Esophagus squamous epithelium (tissue), 5 donors: ENCODE measurements around the gene RPH3AL. TPM values are rescaled to one million over a fixed set of nuclear protein-coding genes. Genes with fewer than 3 reads are reported as not detected.

ENCODE experiments used
- DNase-seq: peaks from one replicate; lab custom pipeline; 2025; lab: John Stamatoyannopoulos, UW
- H3K27ac ChIP-seq, 4 donors: fragments of 200-600 bp; sonication (generic); one replicate each; pipeline ENCODE4 v1.5.1; 2016 to 2019; ENCODE audit warnings: mild to moderate bottlenecking in 1 of 4
- H3K27me3 ChIP-seq, 4 donors: fragments of 200-600 bp; sonication (generic); 1 replicate in 3 of 4; 2 replicates in 1 of 4; pipeline versions ENCODE4 v1.5.1 to v1.6.0; 2017 to 2021; ENCODE audit warnings: antibody characterized with exemption in 1 of 4
- H3K36me3 ChIP-seq, 3 donors: fragments of 200-600 bp; sonication (generic); one replicate each; pipeline ENCODE4 v1.5.1; 2016 to 2019
- H3K4me1 ChIP-seq, 3 donors: fragments of 200-600 bp; sonication (generic); one replicate each; pipeline ENCODE4 v1.5.1; 2017 to 2019
- H3K4me3 ChIP-seq, 4 donors: fragments of 200-600 bp; sonication (generic); 1 replicate in 3 of 4; 2 replicates in 1 of 4; pipeline ENCODE4 v1.5.1; 2016 to 2019; ENCODE audit warnings: mild to moderate bottlenecking in 2 of 4, moderate library complexity in 1 of 4
- H3K9me3 ChIP-seq, 3 donors: fragments of 200-600 bp; sonication (generic); one replicate each; pipeline ENCODE4 v1.5.1; 2016 to 2019
- POLR2A ChIP-seq, 4 donors: fragments of 450-650 bp; IDR thresholded peaks; one replicate each; pipeline ENCODE4 v1.6.1; 2017; ENCODE audit warnings: antibody characterized with exemption in 4 of 4, mild to moderate bottlenecking in 4 of 4, moderate library complexity in 3 of 4
- WGBS, 2 donors: methylation state at CpG; one replicate each; pipeline ENCODE4 v1.1.5; 2018; 5-methylcytosine and 5-hydroxymethylcytosine counted together
- intact Hi-C: fragments of 100-400 bp; cut with DNase I; formaldehyde crosslinking; loops from one replicate; pipeline ENCODE4 v1.15.0; 2022
- total RNA-seq, 4 donors: library from RNA; depleted of rRNA; stranded (reverse); fragments of >200 nt; gene quantifications; one replicate each; pipeline ENCODE4 v1.1.0, GENCODE V29; 2016
- TF ChIP-seq, protein P1 (sequence below), 6 experiments: fragments of 450-650 bp in 4 of 6; fragments of 200-600 bp in 2 of 6; sonication (generic) in 2 of 6; IDR thresholded peaks; one replicate each; pipeline ENCODE4 v1.5.1; 2016 to 2019; ENCODE audit warnings: antibody characterized with exemption in 6 of 6, mild to moderate bottlenecking in 4 of 6, moderate library complexity in 4 of 6
- donor health status: DM: yes; HTN: yes; CAD: no.

The RPH3AL gene
- total RNA-seq, 4 donors from 2014 or later: 5.2 to 18.3 (median 7.5) TPM

DNA sequence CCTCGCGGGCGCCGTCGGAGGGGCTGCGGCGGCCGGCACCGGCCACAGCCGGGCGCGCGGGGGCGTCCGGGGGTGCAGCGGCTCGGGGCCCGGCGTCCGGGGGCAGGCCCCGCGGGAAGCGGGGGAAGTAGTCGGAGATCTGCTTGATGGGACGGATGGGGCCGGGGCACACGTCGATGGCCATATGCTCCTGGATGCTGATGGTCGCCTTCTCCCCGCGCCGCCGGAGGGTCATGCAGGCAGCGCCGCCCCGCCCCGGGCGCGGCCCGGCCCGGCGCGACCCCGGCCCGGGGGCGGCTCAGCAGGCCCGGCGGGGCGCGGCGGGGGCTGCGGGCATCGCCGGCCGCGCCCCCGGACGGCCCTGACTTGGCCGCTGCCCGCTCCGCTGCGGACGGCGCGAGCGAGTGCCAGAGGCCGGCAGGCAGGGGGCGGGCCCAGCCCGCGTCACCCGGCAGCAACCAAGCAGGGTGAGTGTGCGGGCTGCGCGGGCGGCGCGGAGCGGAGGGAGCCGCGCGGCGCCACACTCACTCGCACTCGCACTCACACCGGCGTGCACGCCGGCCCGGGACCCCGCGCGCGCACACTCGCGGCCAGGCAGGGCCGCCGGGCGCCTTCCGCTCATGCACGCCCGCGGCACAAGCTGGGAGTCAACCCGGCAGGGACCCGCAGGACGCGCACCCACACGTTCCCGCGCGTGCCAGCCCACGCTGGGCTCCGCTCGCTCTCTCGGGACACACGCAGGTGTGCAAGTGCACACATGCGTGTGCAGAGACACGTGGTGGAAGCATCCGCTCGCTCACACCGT lies 171.2 kb downstream of the RPH3AL start, which contains the start of gene DOC2B:
DOC2B (minus strand) TSS at position 406 of the 805 bp plus-strand sequence; CDS start at position 235, 171 bp downstream.
- H3K36me3 ChIP-seq: no peaks in the 10 kb centered on the region
- peaks cover 25 to 80% (median 54%) of the 10 kb centered on the region in 3 donors for H3K4me1 ChIP-seq
- peak within 1 kb of the TSS; percentile 56 to 84 (median 78) for H3K27ac ChIP-seq
- peak within 1 kb of the TSS; percentile 34 to 79 (median 61) for H3K4me3 ChIP-seq
- peaks cover 0 to 78% (median 0%) of the 10 kb centered on the region in 4 donors for H3K27me3 ChIP-seq
- intact Hi-C loops: no loop called here
- TF ChIP-seq POLR2A (IDR thresholded peaks at IDR 0.05): peak in 1 of 4 donors; percentile 31
- TF ChIP-seq, protein P1, sequence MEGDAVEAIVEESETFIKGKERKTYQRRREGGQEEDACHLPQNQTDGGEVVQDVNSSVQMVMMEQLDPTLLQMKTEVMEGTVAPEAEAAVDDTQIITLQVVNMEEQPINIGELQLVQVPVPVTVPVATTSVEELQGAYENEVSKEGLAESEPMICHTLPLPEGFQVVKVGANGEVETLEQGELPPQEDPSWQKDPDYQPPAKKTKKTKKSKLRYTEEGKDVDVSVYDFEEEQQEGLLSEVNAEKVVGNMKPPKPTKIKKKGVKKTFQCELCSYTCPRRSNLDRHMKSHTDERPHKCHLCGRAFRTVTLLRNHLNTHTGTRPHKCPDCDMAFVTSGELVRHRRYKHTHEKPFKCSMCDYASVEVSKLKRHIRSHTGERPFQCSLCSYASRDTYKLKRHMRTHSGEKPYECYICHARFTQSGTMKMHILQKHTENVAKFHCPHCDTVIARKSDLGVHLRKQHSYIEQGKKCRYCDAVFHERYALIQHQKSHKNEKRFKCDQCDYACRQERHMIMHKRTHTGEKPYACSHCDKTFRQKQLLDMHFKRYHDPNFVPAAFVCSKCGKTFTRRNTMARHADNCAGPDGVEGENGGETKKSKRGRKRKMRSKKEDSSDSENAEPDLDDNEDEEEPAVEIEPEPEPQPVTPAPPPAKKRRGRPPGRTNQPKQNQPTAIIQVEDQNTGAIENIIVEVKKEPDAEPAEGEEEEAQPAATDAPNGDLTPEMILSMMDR (IDR thresholded peaks at IDR 0.05): peak in 2 of 6 experiments; percentile 17 to 21
- DNase-seq: no peak
- WGBS, 2 donors: 0 to 21% methylated on average over 2 to 10 of the region's 120 CpGs
- H3K9me3 ChIP-seq: no peaks in the 10 kb centered on the region

- no peak for DNase-seq
These were observed 172.0 kb downstream of the RPH3AL start for GRCh38 chr17:180381-181244.

GRCh38 chr17:179781-180380 lies 172.7 kb downstream of the RPH3AL start:
- intact Hi-C loops: no loop called here
- H3K9me3 ChIP-seq: no peaks in the 10 kb centered on the region
- peaks cover 0 to 86% (median 0%) of the 10 kb centered on the region in 4 donors for H3K27me3 ChIP-seq
- 5% methylated on average over 4 of the region's 32 CpGs; no CpG with 5 or more reads in 1 of the 2 donors for WGBS, 2 donors
- peak overlapping the region; percentile 34 to 79 (median 61) for H3K4me3 ChIP-seq
- peak overlapping the region; percentile 56 to 84 (median 78) for H3K27ac ChIP-seq
- DNase-seq: no peak
- TF ChIP-seq POLR2A (IDR thresholded peaks at IDR 0.05): no peak
- TF ChIP-seq, protein P1 (IDR thresholded peaks at IDR 0.05): no peak
- peaks cover 25 to 64% (median 41%) of the 10 kb centered on the region in 3 donors for H3K4me1 ChIP-seq
- no peaks in the 10 kb centered on the region for H3K36me3 ChIP-seq

More at GRCh38 chr17:180381-181244, 172.0 kb downstream of the RPH3AL start:
- Histone ChIP-seq H3K27me3 (peaks cover 0 to 86% (median 0%) of the 10 kb centered on the region in 4 donors), H3K4me1 (peaks cover 25 to 71% (median 48%) of the 10 kb centered on the region in 3 donors), H3K36me3 (no peaks in the 10 kb centered on the region), H3K4me3 (peak overlapping the region; percentile 34 to 79 (median 61)), H3K9me3 (no peaks in the 10 kb centered on the region), H3K27ac (peak overlapping the region; percentile 56 to 84 (median 78))
- 3 to 12% methylated on average over 7 to 13 of the region's 112 CpGs for WGBS, 2 donors
- intact Hi-C loops: no loop called here
- TF ChIP-seq POLR2A (IDR thresholded peaks at IDR 0.05): no peak

DNA sequence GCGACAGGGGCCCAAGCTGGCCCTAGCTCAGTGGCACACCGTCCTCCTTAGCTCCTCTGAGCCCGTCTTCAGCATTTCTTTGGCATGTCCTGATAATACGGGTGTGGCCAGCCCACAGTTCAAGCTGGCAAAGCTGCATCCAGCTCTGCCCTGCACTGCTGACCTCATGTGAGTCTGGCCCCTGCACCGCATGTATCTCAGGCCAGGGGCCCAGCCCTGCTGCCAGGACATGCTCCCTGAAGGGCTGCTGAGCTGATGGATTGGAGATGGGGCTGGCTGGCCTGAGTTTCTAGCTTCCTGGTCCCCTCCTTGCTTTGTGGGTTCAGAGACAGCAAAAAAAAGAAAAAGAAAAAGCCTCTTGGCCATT lies 173.6 kb downstream of the RPH3AL start:
- H3K27ac ChIP-seq: peak overlapping the region; percentile 39 to 83 (median 64)
- H3K36me3 ChIP-seq: no peaks in the 10 kb centered on the region
- peak overlapping the region in 3 of 4 donors; percentile 34 to 79 (median 62) for H3K4me3 ChIP-seq
- no peaks in the 10 kb centered on the region for H3K9me3 ChIP-seq
- DNase-seq: no peak
- intact Hi-C loops: no loop called here
- WGBS, 2 donors: no CpG with 5 or more reads among the region's 5 CpGs
- H3K4me1 ChIP-seq: peaks cover 25 to 56% (median 35%) of the 10 kb centered on the region in 3 donors
- no peak for TF ChIP-seq POLR2A (IDR thresholded peaks at IDR 0.05)
- TF ChIP-seq, protein P1 (IDR thresholded peaks at IDR 0.05): no peak
- peaks cover 0 to 77% (median 0%) of the 10 kb centered on the region in 4 donors for H3K27me3 ChIP-seq
